Measurements from ENCODE around the gene APOBEC2.

Gene APOBEC2

GRCh38 chr6:41049955-41050354, 3.0 kb upstream of the APOBEC2 start:
- DNase-seq (ENCODE audit: extremely low read depth, insufficient read length): no peak

GRCh38 chr6:41050536-41050935, 2.5 kb upstream of the APOBEC2 start:
- H3K4me3 ChIP-seq (replicated peaks; ENCODE audit: low read depth, low read length): no peak overlapping the region
- H3K27me3 ChIP-seq (replicated peaks; ENCODE audit: control insufficient read depth, insufficient read depth, low read length): no peaks in the 10 kb centered on the region
- H3K36me3 ChIP-seq (ENCODE audit: control insufficient read depth, insufficient read depth, low read length): no peaks in the 10 kb centered on the region
- no peak for DNase-seq (ENCODE audit: extremely low read depth, insufficient read length)
- no peak for TF ChIP-seq CTCF (IDR thresholded peaks at IDR 0.05; ENCODE audit: insufficient read depth, low read length, poor library complexity, severe bottlenecking)

More at GRCh38 chr6:41049955-41050354, 3.0 kb upstream of the APOBEC2 start:
- Histone ChIP-seq H3K27me3 (replicated peaks; ENCODE audit: control insufficient read depth, insufficient read depth, low read length) (no peaks in the 10 kb centered on the region), H3K36me3 (ENCODE audit: control insufficient read depth, insufficient read depth, low read length) (no peaks in the 10 kb centered on the region), H3K4me3 (replicated peaks; ENCODE audit: low read depth, low read length) (no peak overlapping the region)
- no peak for TF ChIP-seq CTCF (IDR thresholded peaks at IDR 0.05; ENCODE audit: insufficient read depth, low read length, poor library complexity, severe bottlenecking)

- no peak for TF ChIP-seq CTCF (IDR thresholded peaks at IDR 0.05; ENCODE audit: insufficient read depth, low read length, poor library complexity, severe bottlenecking)
- no peaks in the 10 kb centered on the region for H3K36me3 ChIP-seq (ENCODE audit: control insufficient read depth, insufficient read depth, low read length)
- H3K4me3 ChIP-seq (replicated peaks; ENCODE audit: low read depth, low read length): no peak overlapping the region
- H3K27me3 ChIP-seq (replicated peaks; ENCODE audit: control insufficient read depth, insufficient read depth, low read length): no peaks in the 10 kb centered on the region
- DNase-seq (ENCODE audit: extremely low read depth, insufficient read length): no peak
These were observed 1.1 kb upstream of the APOBEC2 start for GRCh38 chr6:41051873-41052272.

- no peaks in the 10 kb centered on the region; the same call in 1 of the 2 replicates for H3K36me3 ChIP-seq (ENCODE audit: control insufficient read depth, insufficient read depth, low read length)
- TF ChIP-seq CTCF (IDR thresholded peaks at IDR 0.05; ENCODE audit: insufficient read depth, low read length, poor library complexity, severe bottlenecking): no peak
- no peak overlapping the region for H3K4me3 ChIP-seq (replicated peaks; ENCODE audit: low read depth, low read length)
- H3K27me3 ChIP-seq (replicated peaks; ENCODE audit: control insufficient read depth, insufficient read depth, low read length): no peaks in the 10 kb centered on the region
- no peak for DNase-seq (ENCODE audit: extremely low read depth, insufficient read length)
These were observed 1.5 kb downstream of the APOBEC2 start for GRCh38 chr6:41054511-41054910.

GRCh38 chr6:41055149-41055548, 2.1 kb downstream of the APOBEC2 start:
- Histone ChIP-seq H3K36me3 (ENCODE audit: control insufficient read depth, insufficient read depth, low read length) (no peaks in the 10 kb centered on the region; the same call in 1 of the 2 replicates), H3K4me3 (replicated peaks; ENCODE audit: low read depth, low read length) (no peak overlapping the region), H3K27me3 (replicated peaks; ENCODE audit: control insufficient read depth, insufficient read depth, low read length) (no peaks in the 10 kb centered on the region)
- TF ChIP-seq CTCF (IDR thresholded peaks at IDR 0.05; ENCODE audit: insufficient read depth, low read length, poor library complexity, severe bottlenecking): no peak
- DNase-seq (ENCODE audit: extremely low read depth, insufficient read length): no peak

Measured in GM06990 (cell line).